Astrocyte of the cerebellum (primary cell): Measurements from ENCODE around the gene UNC13C.

Experiments
- DNase-seq: peaks from one replicate; pipeline ENCODE4 v3.0.0-alpha.2; 2011; ENCODE audit warnings: low read depth
- H3K4me3 ChIP-seq: 2 replicates; pipeline ENCODE4 v1.5.1; 2011; ENCODE audit warnings: mild to moderate bottlenecking, low read depth, low read length, moderate library complexity
- CTCF ChIP-seq: IDR thresholded peaks from 2 replicates; pipeline ENCODE4 v1.5.1; 2012; ENCODE audit warnings: low read length, low read depth, moderate library complexity, mild to moderate bottlenecking; ENCODE audit errors: missing control alignments
- in situ Hi-C: cut with HindIII; loops from 2 replicates; pipeline ENCODE4 v1.10.0; 2017; ENCODE audit warnings: low sequenced_read_pairs

The UNC13C gene

GRCh38 chr15:54515664-54516582 is 537.7 kb downstream of the UNC13C start:
- in situ Hi-C loops, result no loop called here
- TF ChIP-seq CTCF, result no peak
- DNase-seq, result no peak
- H3K4me3 ChIP-seq, result no peak overlapping the region

GRCh38 chr15:54517366-54517765 is 539.1 kb downstream of the UNC13C start:
- H3K4me3 ChIP-seq, result no peak overlapping the region
- in situ Hi-C loops, result no loop called here
- no peak for TF ChIP-seq CTCF
- no peak for DNase-seq

GRCh38 chr15:54518156-54518882 is 540.1 kb downstream of the UNC13C start:
- no peak for DNase-seq
- no peak overlapping the region for H3K4me3 ChIP-seq
- TF ChIP-seq CTCF, result no peak
- in situ Hi-C loops, result no loop called here

- no peak for TF ChIP-seq CTCF
- in situ Hi-C loops, result no loop called here
- DNase-seq, result no peak
- H3K4me3 ChIP-seq, result no peak overlapping the region
These were observed 541.3 kb downstream of the UNC13C start for GRCh38 chr15:54519577-54519976.

- no peak for DNase-seq
- in situ Hi-C loops, result no loop called here
- no peak for TF ChIP-seq CTCF
- H3K4me3 ChIP-seq, result no peak overlapping the region
These were observed 542.4 kb downstream of the UNC13C start for GRCh38 chr15:54520616-54521015.

GRCh38 chr15:54521206-54521605 is 543.0 kb downstream of the UNC13C start:
- in situ Hi-C loops, result no loop called here
- no peak for DNase-seq
- TF ChIP-seq CTCF, result no peak
- no peak overlapping the region for H3K4me3 ChIP-seq
